ENCODE data around the gene TEX50.

The TEX50 gene

GRCh38 chr1:173646656-173647055, 11.5 kb downstream of the TEX50 start:
- no peak for TF ChIP-seq CTCF (conservative IDR thresholded peaks at IDR 0.05; ENCODE audit: control insufficient read depth, insufficient read depth, low read depth, low read length)
- H3K4me3 ChIP-seq (ENCODE audit: control insufficient read depth, low read depth, low read length): no peak overlapping the region
- no peak for DNase-seq (ENCODE audit: low read depth)

- no peak for DNase-seq (ENCODE audit: low read depth)
- H3K4me3 ChIP-seq (ENCODE audit: control insufficient read depth, low read depth, low read length): no peak overlapping the region
- TF ChIP-seq CTCF (conservative IDR thresholded peaks at IDR 0.05; ENCODE audit: control insufficient read depth, insufficient read depth, low read depth, low read length): no peak
These were observed 13.9 kb downstream of the TEX50 start for GRCh38 chr1:173648880-173649605.

GRCh38 chr1:173660306-173660705, 25.2 kb downstream of the TEX50 start:
- no peak for TF ChIP-seq CTCF (conservative IDR thresholded peaks at IDR 0.05; ENCODE audit: control insufficient read depth, insufficient read depth, low read depth, low read length)
- DNase-seq (ENCODE audit: low read depth): no peak
- H3K4me3 ChIP-seq (ENCODE audit: control insufficient read depth, low read depth, low read length): no peak overlapping the region

- no peak for DNase-seq (ENCODE audit: low read depth)
- no peak overlapping the region for H3K4me3 ChIP-seq (ENCODE audit: control insufficient read depth, low read depth, low read length)
- TF ChIP-seq CTCF (conservative IDR thresholded peaks at IDR 0.05; ENCODE audit: control insufficient read depth, insufficient read depth, low read depth, low read length): no peak
These were observed 26.1 kb downstream of the TEX50 start for GRCh38 chr1:173661271-173661670.

- TF ChIP-seq CTCF (conservative IDR thresholded peaks at IDR 0.05; ENCODE audit: control insufficient read depth, insufficient read depth, low read depth, low read length): no peak
- no peak for DNase-seq (ENCODE audit: low read depth)
- H3K4me3 ChIP-seq (ENCODE audit: control insufficient read depth, low read depth, low read length): no peak overlapping the region
These were observed 26.6 kb downstream of the TEX50 start for GRCh38 chr1:173661763-173662162.

GRCh38 chr1:173663159-173663558, 28.0 kb downstream of the TEX50 start:
- H3K4me3 ChIP-seq (ENCODE audit: control insufficient read depth, low read depth, low read length): no peak overlapping the region
- no peak for TF ChIP-seq CTCF (conservative IDR thresholded peaks at IDR 0.05; ENCODE audit: control insufficient read depth, insufficient read depth, low read depth, low read length)
- DNase-seq (ENCODE audit: low read depth): no peak
